Thyroid gland (tissue), 4 donors: Measurements from ENCODE around the gene GRIP2. TPM values are rescaled to one million over a fixed set of nuclear protein-coding genes. Genes with fewer than 3 reads are reported as not detected.

Experiments
- DNase-seq, 2 donors: peaks; one replicate each; pipeline ENCODE4 v3.0.0-alpha.2; 2019
- H3K27ac ChIP-seq, 3 donors: fragments of 200-600 bp; sonication (generic); 1 replicate in 2 of 3; 2 replicates in 1 of 3; pipeline ENCODE4 v1.5.1; 2016 to 2019; ENCODE audit warnings: mild to moderate bottlenecking in 1 of 3, moderate library complexity in 1 of 3
- H3K27me3 ChIP-seq: fragments of 200-600 bp; sonication (generic); one replicate; pipeline ENCODE4 v1.5.1; 2019
- H3K36me3 ChIP-seq, 2 donors: fragments of 200-600 bp; sonication (generic); one replicate each; pipeline ENCODE4 v1.5.1; 2016 to 2019
- H3K4me1 ChIP-seq, 2 donors: fragments of 200-600 bp; sonication (generic); one replicate each; pipeline ENCODE4 v1.5.1; 2017 to 2019
- H3K4me3 ChIP-seq, 3 donors: fragments of 200-600 bp; sonication (generic); replicated peaks in 1 of 3; 1 replicate in 2 of 3; 2 replicates in 1 of 3; pipeline ENCODE4 v1.5.1; 2016; ENCODE audit warnings: mild to moderate bottlenecking in 1 of 3
- H3K9me3 ChIP-seq: fragments of 200-600 bp; sonication (generic); one replicate; pipeline ENCODE4 v1.5.1; 2017
- POLR2A ChIP-seq, 2 donors: fragments of 450-650 bp; IDR thresholded peaks; one replicate each; pipeline ENCODE4 v1.6.1; 2017; ENCODE audit warnings: antibody characterized with exemption in 2 of 2, mild to moderate bottlenecking in 2 of 2, moderate library complexity in 1 of 2
- WGBS, 2 donors: methylation state at CpG; one replicate each; pipeline ENCODE4 v1.1.5; 2017; 5-methylcytosine and 5-hydroxymethylcytosine counted together
- intact Hi-C: fragments of 100-400 bp; cut with DNase I; formaldehyde crosslinking; loops from one replicate; pipeline ENCODE4 v1.15.1; 2023
- total RNA-seq, 4 donors: library from RNA; depleted of rRNA; stranded (reverse); fragments of >200 nt; gene quantifications; one replicate each; pipeline ENCODE4 v1.2.3, GENCODE V29; 2016
- TF ChIP-seq, protein P1 (sequence below), 6 experiments: fragments of 200-600 bp in 3 of 6; fragments of 450-650 bp in 3 of 6; sonication (generic) in 3 of 6; IDR thresholded peaks; one replicate each; pipeline ENCODE4 v1.5.1; 2016 to 2019; ENCODE audit warnings: antibody characterized with exemption in 6 of 6, mild to moderate bottlenecking in 2 of 6, inconsistent platforms in 1 of 6, moderate library complexity in 1 of 6

Gene GRIP2
- total RNA-seq, 4 donors from 2014 or later = 0.22 to 0.44 (median 0.39) TPM

DNA sequence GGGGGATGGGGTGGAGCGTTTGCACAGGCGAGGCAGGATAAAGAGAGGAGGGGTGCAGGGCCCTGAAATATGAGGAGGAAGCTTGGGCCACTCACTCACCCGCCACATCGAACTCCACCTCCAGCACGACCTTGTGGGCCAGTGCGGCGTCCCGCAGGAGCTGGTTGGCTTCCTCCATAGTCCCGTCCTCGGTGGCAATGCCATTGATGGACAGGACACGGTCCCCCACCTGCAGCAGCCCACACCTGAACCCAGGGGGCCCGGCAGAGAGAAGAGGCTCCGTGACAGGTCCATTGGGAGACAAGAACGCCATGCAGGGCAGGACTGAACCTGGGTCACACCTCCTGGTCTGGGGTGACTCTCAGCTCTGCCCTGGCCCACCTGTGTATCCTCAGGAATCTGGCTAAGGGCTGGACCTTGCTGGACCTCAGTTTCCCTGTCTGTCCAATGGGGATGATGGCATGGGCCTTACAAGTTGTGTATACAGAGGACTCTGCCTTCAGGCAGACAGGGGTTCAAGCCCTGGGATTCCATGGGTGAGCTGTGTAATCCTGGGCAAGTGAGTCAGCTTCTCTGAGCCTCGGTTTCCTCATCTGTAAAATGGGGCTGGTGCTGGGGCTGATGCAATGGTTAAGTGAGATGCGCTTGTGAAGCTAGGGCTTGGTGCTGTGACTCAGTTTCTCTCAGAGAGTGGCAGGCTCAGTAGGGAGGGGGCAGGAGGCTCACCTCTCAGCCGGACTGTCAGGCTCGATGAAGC, 26.4 kb downstream of the GRIP2 start:
- H3K36me3 ChIP-seq = no peaks in the 10 kb centered on the region
- H3K27ac ChIP-seq = no peak overlapping the region
- intact Hi-C loops = no loop called here
- TF ChIP-seq, protein P1, sequence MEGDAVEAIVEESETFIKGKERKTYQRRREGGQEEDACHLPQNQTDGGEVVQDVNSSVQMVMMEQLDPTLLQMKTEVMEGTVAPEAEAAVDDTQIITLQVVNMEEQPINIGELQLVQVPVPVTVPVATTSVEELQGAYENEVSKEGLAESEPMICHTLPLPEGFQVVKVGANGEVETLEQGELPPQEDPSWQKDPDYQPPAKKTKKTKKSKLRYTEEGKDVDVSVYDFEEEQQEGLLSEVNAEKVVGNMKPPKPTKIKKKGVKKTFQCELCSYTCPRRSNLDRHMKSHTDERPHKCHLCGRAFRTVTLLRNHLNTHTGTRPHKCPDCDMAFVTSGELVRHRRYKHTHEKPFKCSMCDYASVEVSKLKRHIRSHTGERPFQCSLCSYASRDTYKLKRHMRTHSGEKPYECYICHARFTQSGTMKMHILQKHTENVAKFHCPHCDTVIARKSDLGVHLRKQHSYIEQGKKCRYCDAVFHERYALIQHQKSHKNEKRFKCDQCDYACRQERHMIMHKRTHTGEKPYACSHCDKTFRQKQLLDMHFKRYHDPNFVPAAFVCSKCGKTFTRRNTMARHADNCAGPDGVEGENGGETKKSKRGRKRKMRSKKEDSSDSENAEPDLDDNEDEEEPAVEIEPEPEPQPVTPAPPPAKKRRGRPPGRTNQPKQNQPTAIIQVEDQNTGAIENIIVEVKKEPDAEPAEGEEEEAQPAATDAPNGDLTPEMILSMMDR (IDR thresholded peaks at IDR 0.05) = no peak
- no peak for TF ChIP-seq POLR2A (IDR thresholded peaks at IDR 0.05)
- no peak overlapping the region for H3K4me3 ChIP-seq
- no peaks in the 10 kb centered on the region for H3K9me3 ChIP-seq
- peaks cover 0 to 4% of the 10 kb centered on the region in 2 donors for H3K4me1 ChIP-seq
- no peak for DNase-seq
- H3K27me3 ChIP-seq = no peaks in the 10 kb centered on the region
- 76 to 82% methylated on average over 13 to 18 of the region's 18 CpGs for WGBS, 2 donors

DNA sequence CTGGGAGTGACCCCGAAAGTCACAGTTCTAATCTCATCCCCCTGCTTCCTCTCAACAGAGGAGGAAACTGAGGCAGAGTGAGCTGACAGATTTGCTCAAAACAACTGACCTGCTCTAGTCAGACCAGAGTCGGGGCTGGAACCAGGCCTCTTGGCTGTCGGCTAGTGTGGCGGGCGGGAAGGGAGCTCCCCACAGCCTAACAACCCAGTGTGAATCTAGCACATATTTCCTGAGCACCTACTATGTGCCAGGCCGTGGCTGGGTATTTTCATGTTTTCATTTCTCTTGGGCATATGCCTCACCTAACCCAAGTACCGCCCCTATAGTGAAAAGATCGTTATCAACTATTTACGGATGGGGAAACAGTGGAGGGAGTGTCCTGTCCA, 27.2 kb downstream of the GRIP2 start:
- TF ChIP-seq, protein P1 (IDR thresholded peaks at IDR 0.05) = no peak
- TF ChIP-seq POLR2A (IDR thresholded peaks at IDR 0.05) = no peak
- peaks cover 0 to 5% of the 10 kb centered on the region in 2 donors for H3K4me1 ChIP-seq
- intact Hi-C loops = no loop called here
- H3K9me3 ChIP-seq = no peaks in the 10 kb centered on the region
- H3K27me3 ChIP-seq = no peaks in the 10 kb centered on the region
- 77% methylated on average over 5 to 9 of the region's 9 CpGs for WGBS, 2 donors
- no peaks in the 10 kb centered on the region for H3K36me3 ChIP-seq
- H3K4me3 ChIP-seq = no peak overlapping the region
- DNase-seq = no peak
- H3K27ac ChIP-seq = no peak overlapping the region

DNA sequence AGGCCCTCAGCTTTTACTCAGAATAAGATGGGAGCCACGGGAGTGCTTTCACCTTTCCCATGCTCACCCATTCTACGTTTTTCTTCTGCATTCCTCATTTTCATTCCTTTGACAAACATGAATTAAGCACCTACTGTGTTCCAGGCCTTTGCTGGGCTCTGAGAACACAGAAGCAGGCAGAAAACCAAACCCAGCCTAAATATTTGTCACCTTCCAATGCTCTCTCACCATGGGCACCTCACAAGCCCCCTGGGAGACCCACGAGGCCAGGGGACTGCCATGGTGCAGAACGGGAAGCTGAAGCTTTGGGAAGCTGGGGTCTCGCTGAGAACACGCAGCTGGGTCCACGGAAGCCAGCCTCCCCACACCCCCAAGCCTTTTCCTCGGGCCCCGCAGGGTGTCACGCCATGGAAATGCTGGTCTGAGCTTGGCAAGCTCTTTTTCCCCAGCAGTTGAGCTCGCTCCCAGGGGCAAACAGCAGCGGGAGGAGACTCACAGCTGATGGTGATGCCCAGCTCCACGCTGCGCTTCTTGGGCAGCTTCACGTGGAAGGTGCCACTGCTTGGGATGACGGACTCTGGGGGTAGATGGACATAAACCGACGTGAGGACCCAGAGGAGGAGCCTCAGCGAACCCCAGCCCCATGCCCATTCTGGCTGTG, 27.7 kb downstream of the GRIP2 start:
- Histone ChIP-seq H3K36me3 (no peaks in the 10 kb centered on the region), H3K27ac (no peak overlapping the region), H3K4me1 (peaks cover 0 to 5% of the 10 kb centered on the region in 2 donors), H3K27me3 (no peaks in the 10 kb centered on the region), H3K4me3 (no peak overlapping the region), H3K9me3 (no peaks in the 10 kb centered on the region)
- no peak for DNase-seq
- intact Hi-C loops = no loop called here
- WGBS, 2 donors = 83 to 88% methylated on average over 14 to 16 of the region's 19 CpGs
- TF ChIP-seq, protein P1 (IDR thresholded peaks at IDR 0.05) = no peak
- TF ChIP-seq POLR2A (IDR thresholded peaks at IDR 0.05) = no peak

DNA sequence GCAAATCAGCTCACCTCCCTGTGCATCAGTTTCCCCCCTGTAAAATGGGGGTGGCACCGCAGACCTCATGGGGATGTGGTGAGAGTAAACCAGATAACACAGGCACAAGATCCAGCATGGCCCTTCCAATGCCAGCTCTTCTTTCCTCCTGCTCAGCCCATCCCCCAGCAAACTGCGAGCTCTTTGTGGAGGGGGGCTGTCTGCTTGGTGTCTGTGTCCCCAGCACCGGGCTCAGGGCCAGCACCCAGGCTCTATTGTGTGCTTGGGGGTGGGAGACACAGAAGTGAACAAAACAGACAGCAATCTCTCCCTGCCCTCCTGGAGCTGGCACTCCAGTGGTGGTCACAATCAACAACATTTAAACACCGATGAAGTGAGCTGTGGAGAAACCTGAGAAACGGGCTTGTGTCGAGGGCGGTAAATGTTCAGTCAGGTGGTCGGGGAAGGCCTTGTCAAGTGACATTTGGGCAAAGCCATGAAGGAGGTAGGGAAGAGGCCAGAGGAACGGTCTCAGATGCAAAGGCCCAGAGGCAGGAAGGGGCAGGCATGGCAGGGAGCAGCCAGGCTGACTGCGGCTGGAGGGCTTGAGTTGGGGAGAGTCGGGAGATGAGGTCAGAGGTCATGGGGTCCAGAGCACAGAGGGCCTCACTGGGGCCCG, 28.4 kb downstream of the GRIP2 start:
- H3K4me1 ChIP-seq = peaks cover 0 to 5% of the 10 kb centered on the region in 2 donors
- H3K4me3 ChIP-seq = no peak overlapping the region
- DNase-seq = no peak
- no peak overlapping the region for H3K27ac ChIP-seq
- TF ChIP-seq POLR2A (IDR thresholded peaks at IDR 0.05) = no peak
- TF ChIP-seq, protein P1 (IDR thresholded peaks at IDR 0.05) = no peak
- H3K27me3 ChIP-seq = no peaks in the 10 kb centered on the region
- no peaks in the 10 kb centered on the region for H3K9me3 ChIP-seq
- 50 to 59% methylated on average over 11 to 12 of the region's 12 CpGs for WGBS, 2 donors
- intact Hi-C loops = no loop called here
- no peaks in the 10 kb centered on the region for H3K36me3 ChIP-seq
